Mammary epithelial cell (primary cell): ENCODE measurements around the gene FHIT.

Experiments
- CTCF ChIP-seq, 2 donors: IDR thresholded peaks in 1 of 2; conservative IDR thresholded peaks in 1 of 2; 2 replicates each; pipeline ENCODE4 v1.5.1; 2011 to 2012; ENCODE audit warnings: inconsistent platforms in 2 of 2, low read length in 2 of 2, mild to moderate bottlenecking in 2 of 2, control low read depth in 1 of 2, low read depth in 1 of 2; ENCODE audit not compliant: insufficient read depth in 1 of 2; ENCODE audit errors: extremely low read depth in 1 of 2
- EZH2 ChIP-seq: IDR thresholded peaks from 2 replicates; pipeline ENCODE4 v1.6.1; 2012; ENCODE audit warnings: low read length, inconsistent platforms, borderline replicate concordance

GRCh38 chr3:59980576-59980975, 1270.7 kb downstream of the FHIT start:
- TF ChIP-seq CTCF (conservative IDR thresholded peaks at IDR 0.05 in 1 of 2, IDR thresholded peaks at IDR 0.05 in 1 of 2; ENCODE audit: extremely low read depth in 1 of 2, insufficient read depth in 1 of 2, low read depth in 1 of 2, low read length in 2 of 2) (no peak), EZH2 (no peak)
